Measurements from ENCODE around the gene VTA1. TPM values are rescaled to one million over a fixed set of nuclear protein-coding genes. Genes with fewer than 3 reads are reported as not detected.
A peak's percentile ranks its signal among the peaks of the same experiment; 100 is the strongest.
"Not testable (repeated sequence)": the region's sequence is repeated elsewhere in the genome, so short reads cannot be mapped to it uniquely, and the experiment has no call there.

Gene VTA1
- total RNA-seq, 1 experiment from 2014 or later = 71.3 TPM

DNA sequence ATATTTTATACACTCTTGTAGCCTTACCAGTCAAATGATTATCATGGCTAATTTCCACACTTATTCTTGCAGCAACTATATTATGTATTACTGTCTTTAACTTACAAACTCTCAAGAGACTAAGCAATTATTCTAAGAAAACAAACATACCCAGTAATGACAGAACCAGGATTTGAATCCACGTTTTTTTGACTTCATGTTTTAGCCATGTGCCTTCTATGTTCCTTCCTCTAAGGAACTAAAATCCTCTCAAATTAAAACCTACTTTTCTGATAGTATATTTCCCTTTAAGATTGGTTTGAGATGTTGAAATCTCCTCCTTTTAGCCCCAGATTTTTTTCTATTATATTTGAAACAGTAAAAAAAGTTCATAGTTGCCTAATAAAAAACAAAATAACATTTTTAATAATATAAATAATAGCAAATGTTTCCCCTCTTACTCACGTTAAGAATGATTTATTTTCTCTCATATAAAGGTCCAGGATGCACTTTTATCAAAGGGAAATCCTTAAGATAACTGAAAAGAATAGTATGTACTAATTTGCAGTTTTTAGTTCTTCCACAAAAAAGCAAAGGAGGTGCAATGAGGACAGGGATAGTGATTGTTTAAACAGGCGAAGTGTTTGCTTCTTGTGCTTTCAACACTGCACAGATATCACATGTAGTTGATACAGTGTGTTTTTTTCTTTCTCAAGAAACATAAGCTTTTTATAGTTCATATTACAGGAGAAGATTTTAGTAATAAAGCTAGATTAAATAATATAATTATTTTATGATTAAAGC, 54.0 kb downstream of the VTA1 start:
- no peak for DNase-seq (ENCODE audit: low read depth, low spot score)
- in situ Hi-C loops (cut with HindIII; ENCODE audit: low pct_unique_long_range_greater_than_20kb, low sequenced_read_pairs) = no loop called here

DNA sequence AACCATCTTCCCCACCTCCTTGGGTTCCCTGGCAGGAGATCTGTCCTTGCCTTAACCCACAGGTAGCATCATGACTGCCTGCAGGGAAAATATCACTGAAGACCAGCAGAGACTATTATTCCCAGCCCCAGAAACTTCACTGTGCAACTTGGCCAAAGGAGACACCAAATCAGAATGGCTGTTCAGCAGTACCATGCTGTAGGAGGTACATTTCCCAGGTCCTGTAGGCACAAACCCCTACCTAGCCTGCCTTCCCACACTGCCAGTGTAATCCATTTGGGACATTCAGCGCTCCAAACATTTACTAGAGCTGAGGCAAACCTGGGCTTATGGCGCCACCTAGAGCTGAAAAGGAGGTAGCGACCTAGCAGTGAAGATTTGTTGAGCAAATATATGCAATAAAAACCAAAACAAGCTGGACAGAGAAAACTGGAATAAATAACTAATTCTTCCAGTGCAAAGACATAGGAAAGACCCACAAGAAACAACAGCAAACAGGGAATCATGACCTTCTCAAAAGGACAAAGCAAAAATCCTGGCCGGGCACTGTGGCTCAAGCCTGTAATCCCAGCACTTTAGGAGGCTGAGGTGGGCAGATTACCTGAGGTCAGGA, 60.3 kb downstream of the VTA1 start:
- in situ Hi-C loops (cut with HindIII; ENCODE audit: low pct_unique_long_range_greater_than_20kb, low sequenced_read_pairs) = no loop called here
- DNase-seq (ENCODE audit: low read depth, low spot score) = peak; percentile 76

DNA sequence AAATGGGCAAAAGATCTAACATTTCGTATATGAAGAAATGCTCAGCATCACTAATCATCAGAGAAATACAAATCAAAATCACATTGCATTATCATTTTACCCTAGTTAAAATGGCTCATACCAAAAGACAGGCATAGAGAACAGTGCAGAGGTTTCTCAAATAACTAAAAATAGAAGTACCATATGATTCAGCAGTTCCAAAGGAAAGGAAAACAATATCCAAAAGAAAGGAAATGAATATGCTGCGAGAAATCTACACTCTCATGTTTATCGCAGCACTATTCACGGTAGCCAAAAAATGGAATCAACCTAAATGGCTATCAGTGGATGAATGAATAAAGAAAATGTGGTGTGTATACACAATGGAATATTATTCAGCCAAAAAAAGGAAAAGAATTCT, 63.5 kb downstream of the VTA1 start:
- in situ Hi-C loops (cut with HindIII; ENCODE audit: low pct_unique_long_range_greater_than_20kb, low sequenced_read_pairs) = no loop called here
- no peak for DNase-seq (ENCODE audit: low read depth, low spot score)

DNA sequence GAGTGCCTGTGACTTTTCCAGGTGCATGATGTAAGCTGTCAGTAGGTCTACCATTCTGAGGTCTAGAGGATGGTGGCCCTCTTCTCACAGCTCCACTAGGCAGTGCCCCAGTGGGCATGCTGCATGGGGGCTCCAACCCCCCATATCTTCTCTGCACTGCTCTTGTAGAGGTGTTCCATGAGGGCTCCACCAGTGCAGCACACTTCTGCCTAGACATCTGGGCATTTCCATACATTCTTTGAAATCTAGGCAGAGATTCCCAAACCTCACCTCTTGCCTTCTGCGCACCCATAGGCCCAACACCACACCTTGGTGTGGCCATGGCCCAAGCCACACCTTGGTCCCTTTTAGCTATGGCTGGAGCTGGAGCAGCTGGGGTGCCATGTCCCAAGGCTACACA, 66.3 kb downstream of the VTA1 start:
- in situ Hi-C loops (cut with HindIII; ENCODE audit: low pct_unique_long_range_greater_than_20kb, low sequenced_read_pairs) = no loop called here
- no peak for DNase-seq (ENCODE audit: low read depth, low spot score)

DNA sequence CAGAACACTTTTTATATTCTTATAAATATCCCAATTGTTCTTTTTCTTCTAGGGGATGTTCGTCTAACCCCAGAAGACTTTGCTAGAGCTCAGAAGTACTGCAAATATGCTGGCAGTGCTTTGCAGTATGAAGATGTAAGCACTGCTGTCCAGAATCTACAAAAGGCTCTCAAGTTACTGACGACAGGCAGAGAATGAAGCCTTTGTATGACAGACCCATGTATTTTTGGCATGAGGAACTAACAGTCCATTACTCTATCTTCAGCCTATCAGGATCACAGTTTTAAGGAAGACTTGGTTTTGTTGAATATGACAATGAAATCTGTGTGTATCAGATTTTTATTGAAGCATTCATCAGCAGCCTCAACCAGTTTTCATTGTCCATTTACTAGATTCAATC, 71.4 kb downstream of the VTA1 start:
- in situ Hi-C loops (cut with HindIII; ENCODE audit: low pct_unique_long_range_greater_than_20kb, low sequenced_read_pairs) = no loop called here
- peak; percentile 98 for DNase-seq (ENCODE audit: low read depth, low spot score)

DNA sequence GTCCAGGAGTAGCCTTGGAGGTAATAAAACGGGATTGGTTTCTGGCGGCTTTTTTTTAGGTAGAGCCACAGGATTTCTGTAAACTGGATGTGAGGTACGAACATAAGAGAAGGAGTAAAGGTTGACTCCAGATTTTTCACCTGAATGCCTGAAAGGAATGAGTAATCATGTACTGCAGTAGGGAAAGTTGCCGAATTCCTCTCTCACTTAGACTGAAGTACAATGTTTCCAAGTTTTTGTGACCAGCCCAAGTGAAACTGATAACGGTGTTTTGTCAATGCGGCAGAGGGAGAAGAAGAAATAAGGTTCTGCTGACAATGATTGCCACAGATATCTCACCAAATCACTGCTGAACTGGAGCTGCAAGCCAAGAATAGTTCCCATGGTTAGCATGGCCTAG, 75.0 kb downstream of the VTA1 start:
- in situ Hi-C loops (cut with HindIII; ENCODE audit: low pct_unique_long_range_greater_than_20kb, low sequenced_read_pairs) = no loop called here
- DNase-seq (ENCODE audit: low read depth, low spot score) = no peak

DNA sequence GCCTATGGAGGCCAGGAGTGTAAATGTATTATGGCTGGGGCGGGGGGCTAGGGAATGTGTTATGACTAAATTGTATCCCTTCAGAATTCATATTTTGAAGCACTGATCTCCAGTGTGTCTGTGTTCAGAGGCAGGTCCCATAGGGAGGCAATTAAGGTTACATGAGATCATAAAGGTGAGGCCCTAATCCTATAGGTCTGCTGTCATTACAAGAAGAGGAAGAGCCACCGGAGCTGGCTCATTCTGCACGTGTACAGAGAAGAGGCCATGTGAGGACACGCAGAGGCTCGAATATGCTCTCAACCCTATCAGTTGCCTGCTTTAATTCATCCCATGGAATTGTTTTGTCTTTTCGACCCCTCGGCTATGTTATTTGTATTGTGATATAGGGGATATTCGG, 76.9 kb downstream of the VTA1 start:
- no peak for DNase-seq (ENCODE audit: low read depth, low spot score)
- in situ Hi-C loops (cut with HindIII; ENCODE audit: low pct_unique_long_range_greater_than_20kb, low sequenced_read_pairs) = no loop called here

DNA sequence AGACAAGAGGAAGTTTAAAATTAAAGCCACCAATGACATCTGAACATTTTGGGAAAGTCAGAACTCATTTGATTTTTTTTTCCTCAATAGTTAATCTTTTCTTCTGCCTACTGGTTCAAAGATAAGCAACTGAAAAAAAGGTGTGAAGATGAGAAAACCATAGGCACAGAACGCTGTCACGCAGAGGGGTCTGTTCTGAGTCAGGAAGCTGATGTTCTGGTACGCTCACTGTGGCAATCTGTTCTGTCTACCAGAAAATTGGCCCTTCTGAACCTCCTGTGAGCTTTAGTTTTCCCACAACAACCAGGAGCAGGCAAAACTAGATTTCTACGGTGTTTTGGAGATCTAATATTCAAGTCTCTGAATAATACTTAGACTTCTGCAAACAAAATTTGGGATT, 78.1 kb downstream of the VTA1 start:
- in situ Hi-C loops (cut with HindIII; ENCODE audit: low pct_unique_long_range_greater_than_20kb, low sequenced_read_pairs) = no loop called here
- no peak for DNase-seq (ENCODE audit: low read depth, low spot score)

DNA sequence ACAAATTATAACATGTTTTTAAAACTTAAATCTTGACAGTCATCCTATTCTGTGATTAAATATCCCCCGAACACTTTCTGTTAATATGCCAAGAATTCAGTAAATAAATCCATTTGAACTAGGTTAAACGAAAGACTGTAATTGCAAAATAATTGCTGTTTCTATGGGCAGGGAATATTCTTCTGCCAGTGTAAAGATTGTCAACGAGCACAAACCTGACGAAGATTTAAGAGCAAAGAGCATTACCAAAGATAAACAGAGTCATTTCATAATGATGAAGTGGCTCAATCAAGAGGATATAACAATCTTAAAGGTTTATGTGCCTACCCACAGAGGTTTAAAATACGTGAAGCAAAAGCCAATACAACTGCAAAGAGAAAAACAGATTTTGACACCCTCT, 78.5 kb downstream of the VTA1 start:
- in situ Hi-C loops (cut with HindIII; ENCODE audit: low pct_unique_long_range_greater_than_20kb, low sequenced_read_pairs) = no loop called here
- no peak for DNase-seq (ENCODE audit: low read depth, low spot score)

DNA sequence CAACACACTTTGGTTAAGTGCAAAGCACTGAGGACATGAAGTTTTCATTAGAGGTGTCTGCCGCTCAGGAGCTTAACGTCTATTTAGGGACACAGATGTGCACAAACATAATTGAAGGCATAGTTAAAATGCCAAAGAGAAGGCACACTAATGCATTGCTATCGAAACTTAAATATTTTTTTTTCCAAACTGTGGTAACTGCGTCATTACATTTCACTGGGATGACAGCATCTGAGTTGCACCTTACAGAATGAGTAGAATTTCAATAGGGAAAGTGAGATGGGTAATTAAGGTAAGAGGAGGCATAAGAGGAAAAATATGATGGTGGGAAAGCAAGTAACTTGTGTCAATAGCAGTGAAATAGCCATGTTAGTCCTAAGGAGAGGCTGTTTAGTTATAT, 79.7 kb downstream of the VTA1 start:
- in situ Hi-C loops (cut with HindIII; ENCODE audit: low pct_unique_long_range_greater_than_20kb, low sequenced_read_pairs) = no loop called here
- DNase-seq (ENCODE audit: low read depth, low spot score) = no peak

DNA sequence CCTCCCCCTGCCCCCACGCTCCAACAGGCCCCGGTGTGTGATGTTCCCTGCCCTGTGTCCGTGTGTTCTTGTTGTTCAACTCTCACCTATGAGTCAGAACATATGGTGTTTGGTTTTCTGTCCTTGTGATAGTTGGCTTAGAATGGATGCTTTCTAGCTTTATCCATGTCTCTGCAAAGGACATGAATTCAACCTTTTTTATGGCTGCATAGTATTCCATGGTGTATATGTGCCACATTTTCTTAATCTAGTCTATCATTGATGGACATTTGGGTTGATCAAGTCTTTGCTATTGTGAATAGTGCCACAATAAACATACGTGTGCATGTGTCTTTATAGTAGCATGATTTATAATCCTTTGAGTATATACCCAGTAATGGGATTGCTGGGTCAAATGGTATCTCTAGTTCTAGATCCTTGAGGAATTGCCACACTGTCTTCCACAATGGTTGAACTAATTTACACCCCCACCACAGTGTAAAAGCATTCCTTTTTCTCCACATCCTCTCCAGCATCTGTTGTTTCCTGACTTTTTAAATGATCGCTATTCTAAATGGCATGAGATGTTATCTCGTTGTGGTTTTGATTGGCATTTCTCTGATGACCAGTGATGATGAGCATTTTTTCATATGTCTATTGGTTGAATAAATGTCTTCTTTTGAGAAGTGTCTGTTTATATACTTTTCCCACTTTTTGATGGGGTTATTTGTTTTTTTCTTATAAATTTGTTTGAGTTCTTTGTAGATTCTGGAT, 82.6 kb downstream of the VTA1 start:
- DNase-seq (ENCODE audit: low read depth, low spot score); in situ Hi-C loops (cut with HindIII; ENCODE audit: low pct_unique_long_range_greater_than_20kb, low sequenced_read_pairs): not testable (repeated sequence)

DNA sequence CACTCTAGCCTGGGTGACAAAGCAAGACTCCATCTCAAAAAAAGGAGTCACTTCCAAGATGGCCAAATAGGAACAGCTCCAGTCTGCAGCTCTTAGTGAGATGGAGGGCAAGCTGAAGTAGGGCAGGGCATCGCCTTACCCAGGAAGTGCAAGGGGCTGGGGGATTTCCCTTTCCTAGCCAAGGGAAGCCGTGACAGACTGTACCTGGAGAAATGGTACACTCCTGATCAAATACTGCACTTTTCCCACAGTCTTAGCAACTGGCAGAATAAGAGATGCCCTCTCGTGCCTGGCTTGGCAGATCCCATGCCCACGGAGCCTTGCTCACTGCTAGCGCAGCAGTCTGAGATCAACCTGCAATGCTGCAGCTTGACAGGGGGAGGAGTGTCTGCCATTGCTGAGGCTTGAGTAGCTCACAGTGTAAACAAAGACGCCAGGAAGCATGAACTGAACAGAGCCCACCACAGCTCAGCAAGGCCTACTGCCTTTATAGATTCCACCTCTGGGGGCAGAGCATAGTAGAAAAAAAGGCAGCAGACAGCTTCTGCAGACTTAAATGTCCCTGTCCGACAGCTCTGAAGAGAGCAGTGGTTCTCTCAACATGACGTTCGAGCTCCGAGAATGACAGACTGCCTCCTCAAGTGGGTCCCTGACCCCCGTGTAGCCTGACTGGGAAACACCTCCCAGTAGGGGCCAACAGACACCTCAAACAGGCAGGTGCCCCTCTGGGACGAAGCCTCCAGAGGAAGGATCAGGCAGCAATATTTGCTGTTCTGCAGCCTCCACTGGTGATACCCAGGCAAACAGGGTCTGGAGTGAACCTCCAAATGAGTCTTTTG, 85.4 kb downstream of the VTA1 start:
- peak; percentile 92 for DNase-seq (ENCODE audit: low read depth, low spot score)
- in situ Hi-C loops (cut with HindIII; ENCODE audit: low pct_unique_long_range_greater_than_20kb, low sequenced_read_pairs) = not testable (repeated sequence)

DNA sequence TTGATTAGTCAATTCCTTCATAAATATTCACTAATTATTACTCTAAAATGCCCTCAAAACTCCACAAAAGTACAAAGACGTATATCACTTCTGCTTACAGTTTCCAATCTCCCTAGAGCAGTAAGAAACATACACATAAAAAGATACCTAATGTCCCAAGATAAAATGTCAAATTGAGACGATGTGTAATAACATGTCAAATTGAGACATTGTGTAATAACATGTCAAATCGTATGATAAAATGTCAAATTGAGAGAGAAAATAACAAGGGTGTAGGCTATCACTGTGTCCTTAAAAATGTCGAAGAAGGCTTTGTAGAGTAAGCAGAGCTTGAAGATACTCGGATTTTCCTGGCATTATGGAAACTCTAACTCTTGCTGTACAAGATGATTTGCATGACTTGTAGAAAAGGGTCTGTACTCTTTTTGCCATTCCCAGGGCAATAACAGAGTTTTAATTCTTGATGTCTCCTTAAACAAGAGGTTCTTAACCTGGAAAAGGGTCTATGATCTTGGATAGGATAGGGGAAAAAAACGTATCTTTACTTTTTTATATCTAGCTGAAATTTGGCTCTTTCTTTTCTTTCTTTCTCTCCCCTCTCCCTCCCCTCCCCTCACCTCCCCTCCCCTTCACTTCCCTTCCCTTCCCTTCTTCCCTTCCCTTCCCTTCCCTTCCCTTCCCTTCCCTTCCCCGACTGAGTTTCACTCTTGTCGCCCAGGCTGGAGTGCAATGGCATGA, 87.1 kb downstream of the VTA1 start:
- in situ Hi-C loops (cut with HindIII; ENCODE audit: low pct_unique_long_range_greater_than_20kb, low sequenced_read_pairs) = no loop called here

DNA sequence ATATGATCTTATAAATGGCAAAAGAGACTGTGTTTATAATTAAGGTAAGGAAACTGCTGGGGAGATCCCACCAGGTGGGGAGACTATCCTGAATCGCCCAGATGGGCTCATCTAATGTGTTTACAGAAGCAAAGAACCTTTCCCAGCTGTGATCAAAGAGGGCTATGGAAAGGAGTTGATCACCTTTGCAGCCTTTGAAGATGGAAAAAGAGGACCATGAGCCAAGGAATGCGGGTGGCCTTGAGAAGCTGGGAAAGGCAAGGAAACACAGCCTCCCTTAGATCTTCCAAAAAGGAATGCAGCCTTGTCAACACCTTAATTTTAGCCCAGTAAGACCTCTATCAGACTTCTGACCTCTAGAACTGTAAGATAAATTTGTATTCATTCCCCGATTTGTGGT, 88.2 kb downstream of the VTA1 start:
- in situ Hi-C loops (cut with HindIII; ENCODE audit: low pct_unique_long_range_greater_than_20kb, low sequenced_read_pairs) = no loop called here

More for the DNA sequence above, 87.1 kb downstream of the VTA1 start:
- DNase-seq (ENCODE audit: low read depth, low spot score) = no peak

DNA sequence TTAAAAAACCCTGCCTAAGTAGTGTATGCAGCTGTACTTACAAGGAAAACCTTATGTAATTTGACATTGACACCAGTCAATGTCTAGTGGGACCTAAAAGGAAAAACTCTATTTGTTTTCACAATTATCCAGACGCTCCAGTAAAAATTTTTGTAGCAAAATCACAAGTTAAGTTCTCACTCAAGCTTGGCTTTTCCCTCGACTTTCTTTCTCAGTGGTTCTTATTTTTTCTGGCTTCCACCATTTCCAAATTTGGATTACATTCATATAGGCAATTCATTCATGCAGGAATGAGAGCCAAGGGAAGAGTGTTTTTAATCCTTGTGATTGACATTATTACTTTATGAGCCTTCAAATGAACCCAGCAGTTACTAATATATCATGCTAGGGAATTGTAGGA, 88.7 kb downstream of the VTA1 start:
- no peak for DNase-seq (ENCODE audit: low read depth, low spot score)
- in situ Hi-C loops (cut with HindIII; ENCODE audit: low pct_unique_long_range_greater_than_20kb, low sequenced_read_pairs) = no loop called here

More for the DNA sequence above, 88.2 kb downstream of the VTA1 start:
- no peak for DNase-seq (ENCODE audit: low read depth, low spot score)

DNA sequence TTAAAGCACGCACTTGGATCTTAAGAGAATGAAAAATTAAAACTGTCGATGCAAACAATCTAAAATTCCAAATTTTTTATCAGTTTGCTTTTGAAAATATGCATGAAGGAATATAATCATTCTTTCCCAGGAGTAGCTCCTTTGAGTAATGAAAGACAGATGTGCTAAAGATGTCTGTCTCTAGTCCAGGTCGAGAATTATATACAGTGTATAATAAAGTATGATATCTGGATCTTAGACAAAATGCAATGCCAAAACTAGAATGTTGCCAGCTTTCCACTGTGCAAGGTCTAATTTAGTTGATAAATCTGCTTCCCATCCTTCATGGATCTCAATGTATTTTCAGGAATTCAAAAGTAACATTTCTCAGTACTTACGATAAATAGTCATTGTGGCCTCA, 89.6 kb downstream of the VTA1 start:
- DNase-seq (ENCODE audit: low read depth, low spot score) = no peak
- in situ Hi-C loops (cut with HindIII; ENCODE audit: low pct_unique_long_range_greater_than_20kb, low sequenced_read_pairs) = no loop called here

DNA sequence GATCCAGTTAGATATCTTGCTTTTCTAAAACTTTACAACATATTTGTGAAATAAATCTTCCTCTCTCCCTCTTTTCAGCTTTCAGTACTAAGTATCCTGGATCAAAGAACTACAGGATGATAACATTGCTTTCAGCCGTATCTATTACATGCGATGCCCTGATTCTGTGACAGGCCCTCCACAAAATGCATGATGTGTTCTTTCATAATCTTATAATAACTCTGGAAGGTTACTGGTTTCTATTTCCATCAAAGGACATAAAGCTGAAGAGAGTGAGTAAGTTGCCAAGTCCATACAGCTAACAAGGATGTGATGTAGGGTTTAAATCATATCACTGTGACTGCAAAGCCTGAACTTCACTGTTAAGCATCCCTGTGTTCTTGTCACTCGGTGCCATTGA, 91.8 kb downstream of the VTA1 start:
- in situ Hi-C loops (cut with HindIII; ENCODE audit: low pct_unique_long_range_greater_than_20kb, low sequenced_read_pairs) = no loop called here
- no peak for DNase-seq (ENCODE audit: low read depth, low spot score)
